BJ (cell line): ENCODE measurements around the gene INSM2. TPM values are rescaled to one million over a fixed set of nuclear protein-coding genes. Genes with fewer than 3 reads are reported as not detected.

Experiments used
- CTCF ChIA-PET: fragments of 350-600 bp; formaldehyde crosslinking; extraction: SDS; loops from one replicate; lab custom pipeline; 2021; ENCODE audit warnings: antibody characterized with exemption, inconsistent platforms; lab: Yijun Ruan, JAX
- POLR2A ChIA-PET: fragments of 300-600 bp; sonication (Branson Sonifier 250); formaldehyde crosslinking; extraction: SDS; loops from one replicate; lab custom pipeline; 2021; ENCODE audit warnings: antibody characterized with exemption; lab: Charles Lee
- DNase-seq: peaks from one replicate; pipeline ENCODE4 v3.0.0-alpha.2; 2011; ENCODE audit warnings: low read depth
- H3K27me3 ChIP-seq: 2 replicates; pipeline ENCODE4 v1.6.0; 2011; ENCODE audit warnings: low read length; ENCODE audit not compliant: control insufficient read depth, insufficient read depth
- H3K36me3 ChIP-seq: 2 replicates; pipeline ENCODE4 v1.5.1; 2011; ENCODE audit warnings: low read length; ENCODE audit not compliant: control insufficient read depth, insufficient read depth
- H3K4me3 ChIP-seq: 2 replicates; pipeline ENCODE4 v1.5.1; 2011; ENCODE audit warnings: low read depth, mild to moderate bottlenecking, control low read depth, low read length
- CTCF ChIP-seq: IDR thresholded peaks from 2 replicates; pipeline ENCODE4 v1.5.1; 2011; ENCODE audit warnings: low read depth, mild to moderate bottlenecking, control low read depth, inconsistent platforms, low read length, moderate library complexity; ENCODE audit not compliant: insufficient read depth
- polyA minus RNA-seq: library from RNA; depleted of rRNA, polyadenylated mRNA; stranded (reverse); fragments of >200 nt; gene quantifications from 2 replicates; pipeline ENCODE4 v1.2.3, GENCODE V29; 2011; rRNA and poly(A)+ RNA removed
- polyA plus RNA-seq: library from polyadenylated mRNA; depleted of rRNA; stranded (reverse); fragments of >200 nt; gene quantifications from 2 replicates; pipeline ENCODE4 v1.2.3, GENCODE V29; 2011; rRNA removed

Gene INSM2
- not detected in 2 replicates for polyA plus RNA-seq
- polyA minus RNA-seq = not detected in 2 replicates

GRCh38 chr14:35533357-35534207, at the start of gene INSM2:
Gene INSM2, plus strand, starts transcription at chr14:35534164. Its CDS starts 89 bp downstream, at chr14:35534253.
- POLR2A ChIA-PET = no interaction called here
- no peak for TF ChIP-seq CTCF
- Histone ChIP-seq H3K4me3 (peak within 1 kb of the TSS; percentile 51), H3K27me3 (peaks cover 14% of the 10 kb centered on the region), H3K36me3 (no peaks in the 10 kb centered on the region)
- CTCF ChIA-PET = no interaction called here
- no peak for DNase-seq

GRCh38 chr14:35492569-35493014, 41.4 kb upstream of the INSM2 start:
- ChIA-PET CTCF (no interaction called here), POLR2A (no interaction called here)
- TF ChIP-seq CTCF = no peak
- Histone ChIP-seq H3K36me3 (no peaks in the 10 kb centered on the region), H3K27me3 (no peaks in the 10 kb centered on the region), H3K4me3 (no peak overlapping the region)
- no peak for DNase-seq

GRCh38 chr14:35495278-35495677, 38.7 kb upstream of the INSM2 start:
- Histone ChIP-seq H3K36me3 (no peaks in the 10 kb centered on the region), H3K27me3 (no peaks in the 10 kb centered on the region), H3K4me3 (no peak overlapping the region)
- POLR2A ChIA-PET = no interaction called here
- no peak for DNase-seq
- CTCF ChIA-PET = no interaction called here
- TF ChIP-seq CTCF = no peak

GRCh38 chr14:35499180-35499579, 34.8 kb upstream of the INSM2 start:
- no peaks in the 10 kb centered on the region for H3K27me3 ChIP-seq
- ChIA-PET CTCF (no interaction called here), POLR2A (no interaction called here)
- DNase-seq = no peak
- TF ChIP-seq CTCF = no peak
- H3K4me3 ChIP-seq = no peak overlapping the region
- no peaks in the 10 kb centered on the region for H3K36me3 ChIP-seq

GRCh38 chr14:35503646-35504045, 30.3 kb upstream of the INSM2 start:
- Histone ChIP-seq H3K36me3 (no peaks in the 10 kb centered on the region), H3K4me3 (no peak overlapping the region), H3K27me3 (no peaks in the 10 kb centered on the region)
- ChIA-PET POLR2A (no interaction called here), CTCF (no interaction called here)
- no peak for DNase-seq
- no peak for TF ChIP-seq CTCF
